Endothelial cell (in vitro differentiated cells): ENCODE results near the gene KLHL4. TPM values are rescaled to one million over a fixed set of nuclear protein-coding genes. Genes with fewer than 3 reads are reported as not detected.
"Not testable (repeated sequence)": the region's sequence is repeated elsewhere in the genome, so short reads cannot be mapped to it uniquely, and the experiment has no call there.

ENCODE experiments used
- DNase-seq: peaks from one replicate; pipeline ENCODE4 v3.0.0; 2021; ENCODE audit warnings: low spot score
- H3K27ac Mint-ChIP-seq: one replicate; pipeline ENCODE4 v1.8.0; 2021; ENCODE audit warnings: mixed read lengths, inconsistent platforms; ENCODE audit not compliant: unreplicated experiment
- H3K27me3 Mint-ChIP-seq: one replicate; pipeline ENCODE4 v1.8.0; 2021; ENCODE audit warnings: mild to moderate bottlenecking, moderate library complexity, mixed read lengths, inconsistent platforms; ENCODE audit not compliant: unreplicated experiment
- H3K36me3 Mint-ChIP-seq: one replicate; pipeline ENCODE4 v1.8.0; 2021; ENCODE audit warnings: mild to moderate bottlenecking, low read depth, mixed read lengths, inconsistent platforms; ENCODE audit not compliant: unreplicated experiment
- H3K4me1 Mint-ChIP-seq: one replicate; pipeline ENCODE4 v1.8.0; 2021; ENCODE audit warnings: mild to moderate bottlenecking, mixed read lengths, inconsistent platforms; ENCODE audit not compliant: unreplicated experiment
- H3K4me3 Mint-ChIP-seq: one replicate; pipeline ENCODE4 v1.8.0; 2021; ENCODE audit warnings: mild to moderate bottlenecking, mixed read lengths, inconsistent platforms; ENCODE audit not compliant: unreplicated experiment
- H3K9me3 Mint-ChIP-seq: one replicate; pipeline ENCODE4 v1.8.0; 2021; ENCODE audit warnings: mixed read lengths, inconsistent platforms; ENCODE audit not compliant: unreplicated experiment
- total RNA-seq: library from RNA; stranded (reverse); fragmentation: NEBNext Ultra II Directional; extraction: Animal tissue kit (Norgen Biotek cat#: 25700); gene quantifications from one replicate; pipeline ENCODE4 v1.2.1, GENCODE V29; 2021; ENCODE audit not compliant: unreplicated experiment
- TF ChIP-seq, protein P1 (sequence below): fragments of 200-600 bp; sonication (generic); IDR thresholded peaks from one replicate; pipeline ENCODE4 v1.5.0; 2021; ENCODE audit warnings: antibody characterized with exemption; ENCODE audit not compliant: unreplicated experiment

The KLHL4 gene
- total RNA-seq, 1 donor from 2014 or later, result 80.9 TPM

DNA sequence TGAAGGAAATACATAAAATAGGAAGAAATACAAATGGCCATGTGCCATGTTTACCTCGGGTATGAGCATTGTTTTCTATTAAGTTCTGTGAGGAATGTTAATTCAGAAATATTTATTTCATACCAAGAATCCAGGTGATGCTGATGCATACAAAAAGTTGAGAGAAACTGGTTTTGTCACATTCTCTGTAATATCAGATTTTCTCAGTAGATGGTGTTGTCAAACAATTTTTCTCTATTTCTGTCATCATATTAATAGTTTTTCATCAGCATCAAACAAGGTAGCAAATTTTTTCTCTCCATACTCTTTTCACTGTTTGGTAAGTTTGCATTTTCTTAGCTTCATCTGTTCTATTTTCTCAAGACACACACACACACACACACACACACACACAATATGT is 179.8 kb downstream of the KLHL4 start:
- TF ChIP-seq, protein P1, sequence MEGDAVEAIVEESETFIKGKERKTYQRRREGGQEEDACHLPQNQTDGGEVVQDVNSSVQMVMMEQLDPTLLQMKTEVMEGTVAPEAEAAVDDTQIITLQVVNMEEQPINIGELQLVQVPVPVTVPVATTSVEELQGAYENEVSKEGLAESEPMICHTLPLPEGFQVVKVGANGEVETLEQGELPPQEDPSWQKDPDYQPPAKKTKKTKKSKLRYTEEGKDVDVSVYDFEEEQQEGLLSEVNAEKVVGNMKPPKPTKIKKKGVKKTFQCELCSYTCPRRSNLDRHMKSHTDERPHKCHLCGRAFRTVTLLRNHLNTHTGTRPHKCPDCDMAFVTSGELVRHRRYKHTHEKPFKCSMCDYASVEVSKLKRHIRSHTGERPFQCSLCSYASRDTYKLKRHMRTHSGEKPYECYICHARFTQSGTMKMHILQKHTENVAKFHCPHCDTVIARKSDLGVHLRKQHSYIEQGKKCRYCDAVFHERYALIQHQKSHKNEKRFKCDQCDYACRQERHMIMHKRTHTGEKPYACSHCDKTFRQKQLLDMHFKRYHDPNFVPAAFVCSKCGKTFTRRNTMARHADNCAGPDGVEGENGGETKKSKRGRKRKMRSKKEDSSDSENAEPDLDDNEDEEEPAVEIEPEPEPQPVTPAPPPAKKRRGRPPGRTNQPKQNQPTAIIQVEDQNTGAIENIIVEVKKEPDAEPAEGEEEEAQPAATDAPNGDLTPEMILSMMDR, result no peak
- Mint-ChIP-seq H3K4me1 (no peaks in the 10 kb centered on the region), H3K9me3 (no peaks in the 10 kb centered on the region), H3K4me3 (no peak overlapping the region), H3K36me3 (no peaks in the 10 kb centered on the region), H3K27me3 (no peaks in the 10 kb centered on the region), H3K27ac (no peak overlapping the region)
- no peak for DNase-seq

DNA sequence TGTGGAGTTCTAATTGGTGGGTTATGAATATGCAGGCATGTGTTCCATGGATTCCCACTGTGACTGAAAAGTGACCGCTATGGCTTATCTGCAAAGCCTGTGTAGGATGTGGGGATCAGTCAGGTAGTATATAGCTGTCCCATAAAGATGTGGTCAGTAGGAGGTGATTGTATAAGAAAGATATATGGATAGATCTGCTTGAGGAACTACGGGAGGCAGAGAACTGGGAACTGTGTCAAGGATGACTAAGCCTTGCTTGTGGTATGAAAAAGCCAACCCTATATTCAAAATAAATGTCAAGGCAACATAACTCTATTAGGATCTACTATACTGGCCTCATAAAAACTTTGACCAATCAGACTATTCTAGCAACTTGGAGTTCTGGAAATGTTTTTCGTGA is 185.2 kb downstream of the KLHL4 start:
- DNase-seq, result no peak
- Mint-ChIP-seq H3K36me3 (no peaks in the 10 kb centered on the region), H3K4me3 (no peak overlapping the region), H3K9me3 (no peaks in the 10 kb centered on the region), H3K4me1 (no peaks in the 10 kb centered on the region), H3K27ac (no peak overlapping the region), H3K27me3 (no peaks in the 10 kb centered on the region)
- TF ChIP-seq, protein P1, result no peak

DNA sequence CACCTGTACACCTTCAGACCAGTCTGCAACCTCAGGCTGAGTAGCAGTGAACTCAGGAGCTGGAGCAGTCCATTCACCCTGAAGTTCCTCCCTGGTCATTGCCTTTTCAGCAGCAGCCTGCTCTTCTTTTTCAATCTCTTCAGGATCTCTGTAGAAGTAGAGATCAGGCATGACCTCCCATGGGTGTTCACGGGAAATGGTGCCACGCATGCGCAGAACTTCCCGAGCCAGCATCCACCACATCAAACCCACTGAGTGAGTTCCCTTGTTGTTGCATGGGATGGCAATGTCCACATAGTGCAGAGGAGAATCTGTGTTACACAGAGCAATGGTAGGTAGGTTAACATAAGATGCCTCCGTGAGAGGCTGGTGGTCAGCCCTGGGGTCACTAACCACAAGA is 185.9 kb downstream of the KLHL4 start:
- H3K36me3 Mint-ChIP-seq, H3K9me3 Mint-ChIP-seq, DNase-seq, H3K27ac Mint-ChIP-seq, H3K4me1 Mint-ChIP-seq, H3K27me3 Mint-ChIP-seq, H3K4me3 Mint-ChIP-seq: not testable (repeated sequence)

DNA sequence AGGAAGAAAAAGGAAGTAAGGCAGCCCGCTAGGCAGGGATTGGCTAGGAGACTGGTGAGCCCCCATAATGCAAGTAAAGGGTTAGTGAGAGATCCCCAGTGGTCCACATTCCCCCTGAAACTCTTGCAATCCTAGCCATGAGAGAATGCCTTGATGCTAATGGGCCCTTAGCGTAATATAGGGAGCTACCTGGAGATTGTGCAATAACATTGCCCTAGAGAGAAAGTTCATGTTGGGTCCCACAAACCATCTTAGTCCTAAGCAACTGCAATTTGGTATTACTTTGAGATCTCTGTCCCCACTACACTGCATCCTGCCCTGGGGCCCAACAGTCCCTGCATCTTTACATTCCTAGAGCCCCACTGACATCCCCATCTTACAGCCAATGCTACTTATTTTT is 188.5 kb downstream of the KLHL4 start:
- no peak for DNase-seq
- Mint-ChIP-seq H3K27ac (no peak overlapping the region), H3K9me3 (no peaks in the 10 kb centered on the region), H3K4me1 (no peaks in the 10 kb centered on the region), H3K36me3 (peaks cover 7% of the 10 kb centered on the region), H3K27me3 (no peaks in the 10 kb centered on the region), H3K4me3 (no peak overlapping the region)
- TF ChIP-seq, protein P1, result no peak

DNA sequence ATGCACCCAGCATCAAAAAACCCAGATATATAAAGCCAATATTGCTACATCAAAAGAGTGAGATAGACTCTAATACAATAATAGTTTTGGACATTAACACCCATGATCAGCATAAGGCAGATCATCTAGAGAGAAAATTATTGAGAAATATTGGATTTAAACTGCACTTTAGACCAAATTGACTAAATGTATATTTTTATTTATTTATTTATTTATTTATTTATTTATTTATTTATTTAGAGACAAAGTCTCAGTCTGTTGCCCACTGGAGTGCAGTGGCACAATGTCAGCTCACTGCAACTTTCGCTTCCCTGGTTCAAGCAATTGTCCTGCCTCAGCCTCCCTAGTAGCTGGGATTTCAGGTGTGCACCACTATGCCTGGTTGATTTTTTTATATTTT is 193.0 kb downstream of the KLHL4 start:
- Mint-ChIP-seq H3K4me3 (no peak overlapping the region), H3K4me1 (no peaks in the 10 kb centered on the region), H3K27ac (no peak overlapping the region), H3K36me3 (peaks cover 7% of the 10 kb centered on the region), H3K27me3 (no peaks in the 10 kb centered on the region), H3K9me3 (no peaks in the 10 kb centered on the region)
- TF ChIP-seq, protein P1, result no peak
- DNase-seq, result no peak
